HCEC 1CT (cell line): Measurements from ENCODE around the gene NCAPH2.
A peak's percentile ranks its signal among the peaks of the same experiment; 100 is the strongest.

Experiments
- DNase-seq: peaks from one replicate; pipeline ENCODE4 v3.0.0-alpha.2; 2017

The NCAPH2 gene

DNA sequence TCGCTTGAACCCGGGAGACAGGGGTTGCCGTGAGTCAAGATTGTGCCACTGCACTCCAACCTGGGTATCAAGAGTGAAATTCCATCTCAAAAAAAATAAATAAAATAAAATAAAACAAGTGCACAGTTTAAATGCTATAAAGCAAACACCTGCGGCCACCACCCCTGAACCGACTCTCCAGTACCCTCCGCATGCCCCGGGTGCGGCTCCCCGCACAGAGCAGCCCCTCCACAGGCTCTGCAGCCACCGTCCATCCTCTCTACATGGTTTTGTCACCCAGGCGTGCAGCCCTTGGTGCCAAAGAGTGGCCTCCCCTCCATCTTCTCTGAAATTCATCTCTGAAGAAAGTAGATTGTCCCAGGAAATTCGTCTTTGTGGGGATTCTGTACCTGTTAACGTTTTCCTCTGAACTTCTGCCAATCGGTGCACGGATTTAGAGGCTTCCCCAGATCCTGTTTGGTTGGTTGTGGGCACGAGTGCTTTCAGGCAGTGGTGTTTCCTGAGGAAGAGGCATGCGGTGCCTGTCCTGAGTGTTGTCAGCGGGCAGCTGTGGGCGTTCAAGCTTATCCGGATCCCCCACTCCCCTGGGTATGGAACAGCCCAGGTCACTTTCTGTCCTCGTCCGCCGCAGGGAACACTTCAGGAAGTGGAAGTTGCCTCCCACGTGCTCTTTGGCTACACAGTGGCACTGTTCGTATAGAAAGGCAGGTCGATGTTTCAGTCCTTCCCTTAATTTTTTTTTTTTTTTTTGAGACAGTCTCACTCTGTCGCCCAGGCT lies 17.3 kb upstream of the NCAPH2 start:
- no peak for DNase-seq

DNA sequence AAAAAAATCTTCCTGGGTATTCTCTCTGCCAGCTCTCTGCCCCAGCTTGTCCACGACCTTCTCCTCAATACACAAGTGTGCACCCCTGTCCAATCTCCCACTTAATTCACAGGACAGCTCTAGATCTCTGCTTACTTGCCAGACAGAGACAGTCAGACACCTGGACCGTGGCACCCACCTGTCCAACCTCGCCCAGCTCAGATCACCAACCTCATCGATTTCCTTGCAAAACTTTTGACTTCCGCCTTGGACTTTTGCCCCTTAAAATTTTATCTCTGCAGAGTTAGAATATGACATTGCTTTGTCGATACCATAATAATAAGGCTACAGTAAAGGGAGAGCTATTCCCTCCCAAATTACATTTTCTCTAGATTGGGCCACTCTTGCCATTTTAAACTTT lies 10.9 kb upstream of the NCAPH2 start:
- no peak for DNase-seq

DNA sequence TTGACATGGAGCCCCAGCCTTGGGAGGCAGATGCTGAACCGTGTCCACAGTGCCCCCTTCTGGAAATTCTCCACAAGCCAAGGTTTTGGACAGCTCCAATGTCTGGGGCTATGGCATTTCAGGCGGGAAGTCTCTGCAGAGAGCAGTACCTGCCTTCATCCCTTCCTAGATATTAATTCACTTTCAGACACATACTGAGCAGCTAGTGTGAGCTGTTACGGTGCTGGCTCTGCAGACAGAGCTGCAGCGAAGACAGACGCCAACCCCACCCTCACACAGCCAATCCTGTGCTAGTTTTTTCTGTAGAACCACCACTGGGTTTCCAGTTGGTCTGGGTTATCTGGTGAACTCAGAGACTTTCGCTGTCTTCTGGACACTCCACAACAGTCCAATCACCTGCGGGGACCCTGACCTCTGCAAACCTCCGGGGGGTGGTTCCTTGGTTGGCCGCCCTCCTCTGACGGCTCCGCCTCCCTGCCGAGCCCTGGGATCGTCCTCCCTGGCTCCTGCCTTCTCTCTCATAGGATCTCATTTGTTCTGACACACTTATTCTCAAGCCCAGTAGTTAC lies 9.6 kb upstream of the NCAPH2 start:
- peak; percentile 51 for DNase-seq

DNA sequence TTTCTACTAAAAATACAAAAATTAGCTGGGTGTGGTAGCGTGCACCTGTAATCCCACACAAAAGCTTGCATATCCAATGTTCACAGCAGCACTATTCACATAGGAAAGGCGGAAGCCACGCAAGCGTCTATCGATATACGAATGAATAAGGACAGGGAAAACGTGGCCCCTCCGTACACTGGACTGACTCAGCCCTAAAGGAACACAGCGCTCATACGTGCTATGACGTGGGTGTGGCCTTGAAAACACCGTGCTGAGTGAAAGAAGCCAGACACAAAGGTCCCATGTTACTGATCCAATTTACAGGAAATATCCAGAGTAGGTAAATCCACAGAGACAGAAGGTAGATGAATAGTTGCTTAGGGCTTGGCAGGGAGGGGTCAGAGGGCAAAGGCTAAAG lies 7.6 kb upstream of the NCAPH2 start:
- no peak for DNase-seq

DNA sequence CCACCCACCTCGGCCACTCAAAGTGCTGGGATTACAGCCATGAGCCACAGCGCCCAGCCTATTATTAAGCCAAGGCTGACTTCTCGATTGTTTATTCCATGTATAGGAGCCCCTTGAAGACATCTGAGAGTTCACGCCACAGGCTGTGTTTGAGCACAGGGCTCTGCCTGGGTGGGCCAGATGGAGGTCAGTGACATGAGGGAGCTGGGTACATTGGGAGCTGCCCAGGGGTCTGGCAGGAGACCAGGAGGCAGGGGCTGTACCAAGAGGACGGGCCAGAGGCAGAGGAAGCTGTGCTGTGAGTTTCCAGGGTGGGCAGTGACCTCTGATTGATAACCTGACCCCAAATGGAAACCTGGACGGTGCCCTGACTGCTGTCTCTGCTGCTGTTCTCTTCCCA lies 5.9 kb upstream of the NCAPH2 start:
- DNase-seq: no peak

DNA sequence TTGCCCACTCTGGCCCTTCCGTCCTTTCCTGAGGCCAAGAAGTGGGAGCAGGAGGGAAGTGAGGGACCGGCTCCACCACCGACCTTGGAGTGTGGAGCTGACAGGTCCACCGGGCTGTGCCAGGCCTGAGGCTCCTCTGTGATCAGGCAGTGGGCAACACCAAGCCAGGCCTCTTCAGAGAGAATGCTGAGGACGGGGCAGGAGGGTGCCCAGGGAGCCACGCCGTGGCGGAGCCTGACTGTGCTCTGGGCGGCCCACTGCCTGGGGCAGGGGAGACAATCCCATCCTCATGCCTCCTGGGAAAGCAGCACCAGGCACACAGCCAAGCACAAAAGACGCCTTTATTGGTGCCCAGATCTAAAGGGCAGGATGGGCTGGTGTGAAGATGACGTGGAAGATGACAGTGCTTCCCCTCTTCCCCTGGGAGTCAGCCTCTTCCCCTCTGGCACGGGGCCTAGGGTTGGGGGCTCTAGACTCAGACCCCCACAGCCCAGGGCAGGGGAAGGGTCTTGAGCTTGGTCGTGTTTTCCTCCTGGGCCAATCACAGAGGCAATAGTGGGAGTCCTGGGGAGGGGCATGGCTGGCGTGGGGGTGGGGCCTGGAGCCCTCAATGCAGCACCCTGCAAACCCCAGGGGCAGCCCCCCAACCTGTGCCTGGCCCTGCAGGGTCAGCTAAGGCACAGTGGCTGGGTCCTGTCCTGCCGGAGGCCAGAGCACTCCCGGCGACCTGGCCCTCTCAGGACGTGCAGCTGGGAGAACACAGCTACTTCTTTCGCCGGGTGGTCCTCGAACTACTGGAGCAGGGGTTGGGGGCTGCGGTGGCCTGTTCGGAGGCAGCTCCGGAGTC lies 5.2 kb upstream of the NCAPH2 start:
- no peak for DNase-seq

DNA sequence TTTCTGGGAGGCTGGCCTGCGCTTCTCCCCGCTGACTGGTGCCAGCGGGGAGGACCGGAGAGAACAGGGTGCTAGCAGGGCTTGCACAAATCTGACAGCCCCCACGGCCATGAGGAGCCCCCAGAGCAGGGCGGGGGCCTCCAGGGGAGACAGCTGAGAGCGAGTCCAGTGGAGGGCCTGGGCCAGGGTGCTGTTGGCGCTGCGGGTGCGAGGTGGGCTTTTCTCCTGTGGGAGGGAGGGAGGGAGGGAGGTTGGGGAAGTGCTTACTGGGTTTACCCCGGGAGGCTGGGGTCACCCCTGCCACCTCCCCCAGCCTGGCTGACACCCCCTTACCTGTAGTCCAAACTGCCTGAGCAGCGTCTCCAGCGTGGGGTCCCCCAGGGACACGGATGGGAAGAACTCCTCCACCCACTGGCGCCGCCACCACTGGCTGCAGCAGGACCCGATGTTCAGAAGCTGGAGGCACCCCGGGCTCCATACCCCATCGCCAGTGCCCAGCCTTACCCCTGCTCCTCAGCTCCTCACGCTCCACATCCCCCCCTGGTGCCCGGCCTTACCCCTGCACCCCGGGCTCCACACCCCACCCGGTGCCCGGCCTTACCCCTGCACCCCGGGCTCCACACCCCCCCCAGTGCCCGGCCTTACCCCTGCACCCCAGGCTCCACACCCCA lies 4.4 kb upstream of the NCAPH2 start:
- no peak for DNase-seq

DNA sequence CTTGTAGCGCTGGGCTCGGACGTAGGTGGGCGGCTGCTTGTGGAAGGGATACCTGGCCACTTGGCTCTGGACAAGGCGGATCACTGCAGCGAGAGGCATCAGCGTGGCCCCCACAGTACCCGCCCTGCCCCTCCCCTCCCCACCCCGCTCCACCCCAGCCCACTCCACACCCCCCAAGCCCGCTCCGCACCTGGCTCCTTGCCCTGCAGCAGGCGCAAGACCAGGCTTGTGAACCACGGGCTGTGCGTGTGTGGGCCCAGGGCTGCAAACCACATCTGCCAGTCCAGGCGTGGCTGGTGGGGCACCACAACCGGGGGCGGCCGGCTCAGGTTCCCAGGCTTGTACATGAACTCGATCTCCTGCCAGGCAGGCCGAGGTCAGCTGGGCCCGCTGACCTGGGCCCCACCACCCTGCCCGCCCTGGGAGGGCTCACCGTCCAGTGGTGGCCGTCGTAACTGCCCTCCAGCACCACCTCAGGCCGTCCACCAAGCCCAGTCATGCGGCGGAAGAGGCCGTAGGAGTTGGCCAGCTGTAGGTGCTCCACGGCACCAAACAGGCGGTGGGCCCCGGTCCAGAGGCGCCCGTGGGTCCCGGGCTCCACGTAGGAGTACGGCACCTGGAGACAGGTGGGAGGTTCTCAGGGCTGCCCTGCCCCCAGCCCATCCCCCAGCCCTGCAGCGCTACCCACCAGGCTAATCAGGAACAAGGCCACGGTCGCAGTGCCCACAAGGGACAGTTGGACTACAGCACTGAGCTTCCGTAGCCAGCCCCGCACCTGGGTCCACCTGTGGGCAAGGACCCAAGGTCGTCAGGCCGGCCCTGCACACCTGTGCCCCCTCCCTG lies 3.4 kb upstream of the NCAPH2 start:
- DNase-seq: no peak

DNA sequence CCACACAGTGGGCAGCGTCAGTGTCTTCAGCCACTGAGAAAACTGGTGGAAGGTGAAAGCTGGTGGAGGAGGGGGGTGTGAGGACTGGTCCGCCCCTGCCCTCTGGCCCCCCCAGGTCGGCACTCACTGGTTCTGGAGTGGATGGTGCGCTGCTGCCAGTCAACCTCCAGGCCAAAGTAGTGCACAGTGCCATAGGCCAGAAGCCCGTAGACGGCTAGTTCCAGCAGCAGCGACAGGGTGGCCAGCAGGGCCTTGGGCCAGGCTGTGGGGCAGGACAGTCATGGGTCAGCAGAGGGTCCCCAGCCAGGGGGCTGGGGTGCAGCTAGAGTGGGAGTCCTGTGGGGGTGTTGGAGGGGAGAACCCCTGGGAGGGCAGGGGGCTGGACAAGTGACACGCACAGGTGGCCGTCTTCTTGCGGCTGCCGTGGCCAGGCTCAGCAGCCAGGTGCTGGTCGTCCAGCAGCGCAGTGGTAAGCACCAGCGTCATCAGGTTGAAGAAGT lies 2.7 kb upstream of the NCAPH2 start:
- no peak for DNase-seq

DNA sequence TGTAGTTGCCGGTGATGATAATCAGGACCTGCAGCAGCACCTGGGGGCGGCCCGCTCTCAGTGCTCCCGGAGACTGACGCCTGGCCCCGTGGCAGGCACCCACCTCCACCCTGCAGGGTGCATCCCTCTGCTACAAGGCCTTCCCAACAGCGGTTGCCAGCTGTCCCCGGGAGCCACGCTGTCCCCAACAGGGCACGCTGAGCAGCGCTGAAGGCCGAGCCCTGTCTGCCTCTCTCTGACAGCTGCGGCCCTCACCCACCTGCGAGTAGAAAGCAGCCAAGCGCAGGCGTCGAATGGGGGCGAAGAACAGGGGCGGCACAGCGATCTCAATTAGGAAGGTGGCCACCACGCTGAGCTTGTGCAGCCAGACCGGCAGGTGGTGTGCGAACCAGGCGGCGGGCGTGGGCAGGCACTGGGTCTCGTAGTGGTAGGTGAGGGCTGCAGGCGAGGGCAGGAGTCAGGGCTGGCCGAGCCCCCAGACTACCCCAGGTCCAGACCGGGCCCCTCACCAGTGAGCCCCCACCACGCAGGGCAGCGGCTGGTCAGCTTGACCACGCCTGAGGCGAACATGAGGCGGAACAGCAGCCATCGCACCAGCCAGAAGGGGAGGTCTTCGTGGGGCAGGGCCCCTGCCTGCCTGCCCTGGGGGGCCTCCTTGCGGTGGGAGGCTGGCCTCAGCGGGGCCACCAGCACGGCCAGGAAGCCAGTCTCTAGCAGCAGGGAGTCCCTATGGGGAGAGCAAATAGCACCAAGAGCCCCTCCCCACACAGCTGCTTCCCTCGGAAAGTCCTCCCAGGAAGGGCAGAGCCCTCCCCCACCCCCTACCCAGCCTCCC lies 2.0 kb upstream of the NCAPH2 start:
- no peak for DNase-seq

DNA sequence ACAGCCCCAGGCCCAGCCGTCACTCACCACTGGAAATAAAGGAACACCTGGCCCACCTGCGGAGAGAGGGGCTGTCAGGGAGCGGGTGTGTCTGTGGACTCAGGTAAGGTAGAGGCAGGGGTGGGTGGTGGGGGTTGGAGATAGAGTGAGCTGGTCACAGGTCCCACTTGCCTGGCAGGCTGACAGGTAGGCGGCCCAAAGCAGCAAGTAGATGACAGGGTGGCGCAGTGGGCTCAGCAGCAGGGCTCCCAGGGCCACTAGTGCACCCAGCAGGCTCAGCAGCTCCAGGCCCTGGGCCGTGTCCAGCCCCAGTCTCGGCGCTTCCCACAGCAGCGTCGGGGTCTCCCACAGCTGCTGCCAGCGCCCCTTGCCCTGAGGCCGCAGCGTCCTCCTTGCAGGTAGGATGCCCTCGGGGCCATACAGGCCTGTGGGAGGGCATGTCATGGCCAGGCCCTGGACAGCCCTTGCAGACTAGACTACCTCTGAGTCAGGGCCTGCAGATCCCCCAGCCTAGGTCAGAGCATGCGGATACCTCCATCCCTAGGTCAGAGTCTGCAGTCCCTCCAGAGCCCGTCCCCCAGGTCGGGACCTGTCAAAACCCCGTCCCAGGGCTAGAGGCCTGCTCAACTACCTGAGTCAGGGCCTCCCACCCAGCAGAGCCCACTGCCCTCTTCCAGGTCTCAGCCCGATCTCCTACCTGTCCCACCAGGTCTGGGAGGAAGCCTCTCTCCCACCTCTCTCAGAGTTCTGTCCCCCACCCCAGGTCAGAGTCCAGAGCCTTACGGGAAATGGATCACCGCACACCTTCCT lies 1.2 kb upstream of the NCAPH2 start:
- DNase-seq: no peak

DNA sequence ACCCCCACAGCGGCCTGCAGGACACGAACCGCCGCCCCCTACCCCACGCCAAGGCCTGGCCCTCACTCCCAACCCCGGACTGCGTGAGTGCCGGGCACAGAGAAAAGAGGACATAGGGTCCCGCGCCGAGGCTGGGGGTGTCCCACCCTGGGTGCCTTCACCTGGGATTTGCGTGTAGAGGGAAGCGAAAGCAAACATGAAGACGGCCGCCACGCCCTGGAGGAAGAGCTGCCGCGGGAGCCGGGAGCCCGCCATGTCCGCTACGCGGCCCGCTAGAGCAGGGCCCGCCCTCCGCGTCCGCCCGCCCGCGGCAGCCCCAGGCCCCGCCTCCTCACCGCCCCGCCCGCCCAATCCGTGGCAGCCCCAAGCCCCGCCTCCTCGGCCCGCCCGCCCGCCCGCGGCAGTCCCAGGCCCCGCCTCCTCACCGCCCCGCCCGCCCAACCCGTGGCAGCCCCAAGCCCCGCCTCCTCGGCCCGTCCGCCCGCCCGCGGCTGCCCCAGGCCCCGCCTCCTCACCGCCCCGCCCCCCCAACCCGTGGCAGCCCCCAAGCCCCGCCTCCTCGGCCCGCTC lies 518 bp upstream of the NCAPH2 start, which contains the start of gene LMF2:
TSS of gene LMF2 (minus strand) at position 282 of the 570 bp plus-strand sequence. CDS start at position 255, 27 bp downstream.
- no peak for DNase-seq

DNA sequence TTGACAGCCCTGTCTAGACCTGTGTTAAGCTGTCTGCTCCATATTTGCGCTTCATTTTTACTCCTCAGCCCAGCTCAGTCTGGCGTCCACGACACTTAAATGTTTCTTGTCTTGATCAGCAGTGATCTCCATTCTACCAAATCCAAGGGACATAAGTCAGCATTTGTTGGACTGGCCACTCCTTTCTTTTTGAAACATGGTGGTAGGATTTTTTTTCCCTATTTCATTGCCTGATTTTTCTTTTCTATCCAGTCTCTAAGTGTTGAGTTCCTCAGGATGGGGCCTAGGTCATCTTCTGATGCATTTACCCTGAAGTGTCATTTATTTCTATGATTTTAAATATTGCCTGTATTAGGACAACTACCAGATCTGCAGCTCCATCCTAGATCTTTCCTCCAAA lies 873 bp downstream of the NCAPH2 start:
- no peak for DNase-seq

DNA sequence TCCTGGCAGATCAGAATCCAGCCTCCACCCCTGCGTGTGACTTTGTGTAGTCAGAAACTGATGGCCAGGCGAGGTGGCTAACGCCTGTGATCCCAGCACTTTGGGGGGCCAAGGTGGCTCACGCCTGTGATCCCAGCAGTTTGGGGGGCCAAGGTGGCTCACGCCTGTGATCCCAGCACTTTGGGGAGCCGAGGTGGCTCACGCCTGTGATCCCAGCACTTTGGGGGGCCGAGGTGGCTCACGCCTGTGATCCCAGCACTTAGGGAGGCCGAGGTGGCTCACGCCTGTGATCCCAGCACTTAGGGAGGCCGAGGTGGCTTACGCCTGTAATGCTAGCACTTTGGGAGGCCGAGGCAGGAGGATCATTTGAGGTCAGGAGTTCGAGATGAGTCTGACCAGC lies 5.2 kb downstream of the NCAPH2 start:
- DNase-seq: no peak

DNA sequence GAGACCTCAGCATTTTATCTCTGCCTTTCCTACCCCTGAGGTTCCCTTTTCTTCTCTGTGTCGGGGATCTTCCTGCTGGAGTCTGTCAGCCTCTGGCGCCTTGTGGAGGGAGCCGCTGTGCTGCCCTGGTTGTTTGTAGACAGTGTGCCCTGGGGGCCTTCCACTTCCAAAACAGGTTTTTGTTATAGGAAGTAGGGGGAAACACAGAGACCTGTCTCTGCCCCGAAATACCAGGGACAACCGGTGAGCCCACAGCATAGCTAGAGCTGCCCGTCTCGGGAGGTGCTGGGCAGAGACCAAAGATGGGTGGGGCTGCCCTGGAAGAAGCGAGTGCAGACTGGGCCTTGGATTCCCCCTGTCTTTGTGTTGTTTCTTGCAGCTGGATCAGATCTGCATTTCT lies 8.0 kb downstream of the NCAPH2 start:
- DNase-seq: no peak

DNA sequence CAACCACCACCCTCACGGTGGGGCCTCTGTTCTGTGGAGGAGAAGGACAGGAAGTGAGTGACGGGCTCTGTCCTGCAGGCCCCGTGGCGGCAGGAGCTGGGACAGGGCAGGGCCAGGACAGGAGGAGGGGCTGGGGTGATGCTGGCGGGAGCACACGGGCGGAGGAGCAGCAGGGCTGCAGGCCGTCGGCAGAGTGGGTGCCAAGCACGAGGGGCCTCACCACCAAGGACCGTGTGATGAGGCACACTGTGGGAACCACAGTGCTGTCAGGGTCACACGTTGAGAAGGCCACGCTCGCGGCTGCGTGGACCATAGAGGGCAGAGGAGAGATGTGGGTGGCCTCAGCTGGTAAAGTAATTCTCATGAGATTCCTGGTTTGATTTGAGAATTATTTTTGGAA lies 8.9 kb downstream of the NCAPH2 start:
- DNase-seq: no peak

DNA sequence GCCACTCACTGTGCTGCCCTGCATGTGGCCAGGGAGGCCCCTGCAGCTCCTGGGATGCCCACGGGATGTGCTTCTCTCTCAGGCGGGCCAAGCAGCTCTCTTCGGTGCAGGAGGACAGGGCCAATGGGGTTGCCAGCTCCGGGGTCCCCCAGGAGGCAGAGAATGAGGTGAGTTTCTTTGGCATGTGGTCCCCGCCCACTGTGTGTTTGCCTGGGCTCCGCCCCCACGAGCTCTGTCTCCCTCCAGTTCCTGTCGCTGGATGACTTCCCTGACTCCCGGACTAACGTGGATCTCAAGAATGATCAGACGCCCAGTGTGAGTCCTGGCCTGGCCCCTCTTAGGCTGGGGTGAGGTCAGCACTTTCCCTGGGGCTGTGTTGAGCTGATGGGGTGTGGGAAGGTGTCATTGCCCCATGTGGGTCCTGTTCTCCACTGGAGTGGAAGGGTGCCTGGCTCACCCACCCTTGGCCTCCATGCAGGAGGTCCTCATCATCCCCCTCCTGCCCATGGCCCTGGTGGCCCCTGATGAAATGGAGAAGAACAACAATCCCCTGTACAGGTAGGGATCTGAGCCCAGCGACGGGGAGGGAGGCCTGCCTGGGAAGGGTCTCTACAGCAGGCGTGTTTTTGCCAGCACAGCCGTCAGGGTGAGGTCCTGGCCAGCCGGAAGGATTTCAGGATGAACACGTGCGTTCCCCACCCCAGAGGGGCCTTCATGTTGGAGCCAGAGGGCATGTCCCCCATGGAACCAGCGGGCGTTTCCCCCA lies 9.7 kb downstream of the NCAPH2 start:
- DNase-seq: no peak

DNA sequence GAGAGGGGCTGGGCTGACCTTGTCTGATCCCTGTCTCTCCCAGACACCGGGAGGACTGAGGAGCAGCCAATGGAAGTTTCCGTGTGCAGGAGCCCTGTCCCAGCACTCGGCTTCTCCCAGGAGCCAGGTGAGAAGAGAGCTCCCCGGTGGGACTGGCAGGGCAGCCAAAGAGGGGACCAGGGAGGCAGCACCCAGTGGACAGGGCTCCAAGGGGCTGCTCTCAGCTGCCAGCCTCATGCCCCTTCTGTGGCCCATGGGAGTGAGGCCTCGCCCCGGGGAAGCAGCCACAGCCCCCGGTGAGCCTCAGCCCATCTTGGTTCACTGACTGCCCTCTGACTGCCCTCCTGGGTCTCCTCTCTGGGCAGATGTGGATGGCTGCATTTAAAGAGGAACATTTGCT lies 10.6 kb downstream of the NCAPH2 start:
- DNase-seq: no peak

DNA sequence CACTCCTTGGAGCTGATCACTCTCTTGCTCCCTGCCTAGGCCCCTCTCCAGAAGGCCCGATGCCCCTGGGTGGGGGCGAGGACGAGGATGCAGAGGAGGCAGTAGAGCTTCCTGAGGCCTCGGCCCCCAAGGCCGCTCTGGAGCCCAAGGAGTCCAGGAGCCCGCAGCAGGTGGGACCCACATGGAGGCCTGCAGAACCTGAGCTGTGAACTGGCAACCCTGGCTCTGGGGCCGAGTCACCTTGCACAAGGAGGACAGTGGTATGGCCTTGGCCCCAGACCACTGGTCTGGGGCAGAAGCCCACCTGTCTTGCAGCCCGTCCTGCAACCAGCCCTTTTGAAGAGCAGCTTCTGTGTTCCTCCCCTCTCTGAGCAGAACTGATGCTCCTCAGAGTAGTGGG lies 11.1 kb downstream of the NCAPH2 start:
- no peak for DNase-seq
